Stimulated activated CD4-positive, alpha-beta T cell treated with anti-CD3 and anti-CD28 coated beads, TNF-alpha, amount 100 ng/mL, for 4 hours (primary cell): ENCODE results near the gene KRTAP4-7.
"Not testable (repeated sequence)": the region's sequence is repeated elsewhere in the genome, so short reads cannot be mapped to it uniquely, and the experiment has no call there.

Experiments used
- DNase-seq, 3 experiments: peaks; one replicate each; pipeline ENCODE4 v3.0.0-alpha.2; 2020; ENCODE audit warnings: low read depth in 3 of 3

Gene KRTAP4-7

DNA sequence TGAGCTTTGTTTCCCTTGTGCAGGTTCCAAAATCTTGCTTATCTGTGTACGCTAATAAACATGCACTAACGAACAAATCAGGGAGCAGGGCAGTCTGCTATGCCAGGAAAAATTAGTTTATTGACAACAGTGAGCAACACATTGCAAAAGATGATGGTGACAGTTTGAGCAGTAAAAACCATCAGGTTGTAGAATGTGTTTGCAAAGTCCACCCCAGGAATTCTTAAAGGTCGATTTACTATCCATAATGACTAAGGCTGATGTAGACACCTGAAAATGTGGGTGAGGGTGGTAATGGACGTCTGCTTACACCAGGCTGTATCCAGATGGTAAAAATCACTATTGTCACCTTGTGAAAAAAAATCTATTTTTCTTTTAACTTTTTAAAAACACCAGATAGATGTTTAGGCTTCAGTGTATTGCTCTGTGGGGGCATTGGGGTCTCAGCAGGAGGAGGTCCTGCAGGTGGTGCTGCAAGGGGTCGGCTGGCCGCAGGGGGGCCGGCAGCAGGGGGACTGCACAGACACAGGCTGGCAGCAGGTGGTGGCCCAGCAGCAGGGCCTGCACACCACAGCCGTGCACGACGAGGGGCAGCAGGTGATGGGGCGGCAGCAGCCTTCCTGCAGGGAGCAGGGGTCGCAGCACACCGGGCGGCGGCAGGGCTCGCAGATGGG lies 18.8 kb upstream of the KRTAP4-7 start:
- DNase-seq: not testable (repeated sequence)

- DNase-seq: no peak
These were observed 17.9 kb upstream of the KRTAP4-7 start, which contains the start of gene KRTAP2-4 for GRCh38 chr17:41065829-41066624. Gene KRTAP2-4, minus strand, starts transcription at chr17:41065879. Its CDS starts 34 bp downstream, at chr17:41065845.

GRCh38 chr17:41067281-41067680 lies 16.7 kb upstream of the KRTAP4-7 start:
- DNase-seq: no peak

DNA sequence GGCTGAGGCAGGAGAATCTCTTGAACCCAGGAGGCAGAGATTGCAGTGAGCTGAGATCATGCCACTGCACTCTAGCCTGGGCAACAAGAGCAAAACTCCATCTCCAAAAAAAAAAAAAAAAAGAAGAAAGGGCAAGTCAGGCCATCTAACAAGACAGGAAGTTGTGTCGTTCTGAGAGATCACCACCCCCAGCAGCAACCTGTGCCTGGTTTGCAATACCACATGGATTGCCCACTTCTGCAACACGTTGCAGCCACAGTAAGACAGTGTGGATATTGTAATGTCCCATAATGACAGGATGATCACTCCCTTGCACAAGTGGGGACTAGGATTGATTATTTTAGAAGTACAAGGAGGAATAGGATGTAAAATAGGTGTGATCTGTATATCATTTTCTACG lies 14.9 kb upstream of the KRTAP4-7 start:
- no peak for DNase-seq

GRCh38 chr17:41071606-41072360 lies 12.2 kb upstream of the KRTAP4-7 start:
- no peak for DNase-seq

GRCh38 chr17:41073676-41074075 lies 10.3 kb upstream of the KRTAP4-7 start:
- no peak for DNase-seq

DNA sequence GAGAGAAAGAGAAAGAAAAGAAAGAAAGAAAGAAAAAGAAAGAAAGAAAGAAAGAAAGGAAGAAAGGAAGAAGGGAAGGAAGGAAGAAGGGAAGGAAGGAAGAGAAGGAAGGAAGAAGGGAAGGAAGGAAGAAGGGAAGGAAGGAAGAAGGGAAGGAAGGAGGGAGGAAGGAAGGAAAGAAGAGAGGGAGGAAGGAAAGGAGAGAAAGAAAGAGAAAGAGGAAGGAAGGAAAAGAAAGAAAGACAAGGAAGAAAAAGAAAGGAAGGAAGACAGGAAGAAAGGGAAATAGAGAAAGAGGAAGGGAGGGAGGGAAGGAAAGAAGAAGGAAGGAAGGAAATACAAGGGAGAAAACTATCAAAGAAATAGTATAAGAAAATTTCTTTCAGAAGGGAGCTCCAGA lies 7.2 kb upstream of the KRTAP4-7 start:
- no peak for DNase-seq

DNA sequence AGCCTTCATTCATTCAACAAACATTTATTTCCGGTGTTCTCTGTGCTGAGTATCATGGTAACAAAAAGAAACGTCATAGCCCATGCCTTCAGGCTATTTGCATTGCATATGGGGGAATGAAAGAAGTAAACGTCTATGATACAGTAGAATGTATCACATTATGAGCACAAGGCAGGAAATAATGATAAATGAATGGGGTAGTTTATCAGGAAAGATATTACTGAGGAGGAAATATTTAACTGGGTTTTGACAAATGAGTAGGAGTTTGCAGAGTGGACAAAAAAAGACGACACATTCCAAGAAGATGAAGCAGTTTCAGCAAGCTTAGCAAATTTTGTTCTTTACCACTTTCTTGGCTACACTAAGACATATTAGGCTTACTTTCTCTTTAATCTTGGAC lies 1.3 kb upstream of the KRTAP4-7 start:
- DNase-seq: no peak

- DNase-seq: not testable (repeated sequence)
These were observed 523 bp upstream of the KRTAP4-7 start for GRCh38 chr17:41083427-41083826.

- DNase-seq: not testable (repeated sequence)
These were observed 4.9 kb downstream of the KRTAP4-7 start for GRCh38 chr17:41088760-41089352.

- DNase-seq: no peak
These were observed 12.1 kb downstream of the KRTAP4-7 start for GRCh38 chr17:41096055-41096454.

- DNase-seq: no peak
These were observed 14.1 kb downstream of the KRTAP4-7 start, which contains the start of gene KRTAP4-8 for GRCh38 chr17:41098042-41098441. Gene KRTAP4-8, minus strand, starts transcription at chr17:41098142. Its CDS starts 58 bp downstream, at chr17:41098084.

- no peak for DNase-seq
These were observed 14.5 kb downstream of the KRTAP4-7 start for GRCh38 chr17:41098481-41098880.

GRCh38 chr17:41099682-41100480 lies 15.9 kb downstream of the KRTAP4-7 start:
- not testable (repeated sequence) for DNase-seq

DNA sequence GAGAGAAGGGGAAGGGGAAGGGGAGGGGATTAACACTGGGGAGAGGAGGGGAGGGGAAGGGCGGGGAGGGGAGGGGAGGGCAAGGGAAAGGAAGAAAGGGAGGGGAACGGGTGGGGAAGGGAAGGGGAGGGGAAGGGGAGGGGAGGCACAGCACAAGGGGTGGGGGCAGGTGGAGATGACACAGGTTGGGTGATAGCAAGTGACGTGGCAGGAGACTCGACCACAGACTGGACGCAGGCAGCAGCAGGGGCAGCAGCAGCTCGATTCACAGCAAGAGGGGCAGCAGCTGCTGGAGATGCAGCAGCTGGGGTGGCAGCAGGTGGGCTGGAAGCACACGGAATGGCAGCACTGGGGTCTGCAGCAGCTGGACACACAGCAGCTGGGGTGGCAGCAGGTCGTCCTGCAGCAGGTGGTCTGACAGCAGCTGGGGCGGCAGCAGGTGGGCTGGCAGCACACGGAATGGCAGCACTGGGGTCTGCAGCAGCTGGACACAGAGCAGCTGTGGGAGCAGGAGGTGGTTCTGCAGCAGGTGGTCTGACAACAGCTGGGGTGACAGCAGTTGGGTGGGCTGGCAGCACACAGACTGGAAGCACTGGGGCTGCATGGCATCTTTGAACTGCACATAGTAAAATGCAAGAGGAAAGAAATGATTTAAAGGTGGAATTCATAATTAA lies 17.8 kb downstream of the KRTAP4-7 start, which contains the start of gene KRTAP4-16:
KRTAP4-16 (minus strand) TSS at position 624 of the 674 bp plus-strand sequence; CDS start at position 624, 0 bp downstream.
- DNase-seq: no peak

- no peak for DNase-seq
These were observed 19.9 kb downstream of the KRTAP4-7 start for GRCh38 chr17:41103896-41104295.

DNA sequence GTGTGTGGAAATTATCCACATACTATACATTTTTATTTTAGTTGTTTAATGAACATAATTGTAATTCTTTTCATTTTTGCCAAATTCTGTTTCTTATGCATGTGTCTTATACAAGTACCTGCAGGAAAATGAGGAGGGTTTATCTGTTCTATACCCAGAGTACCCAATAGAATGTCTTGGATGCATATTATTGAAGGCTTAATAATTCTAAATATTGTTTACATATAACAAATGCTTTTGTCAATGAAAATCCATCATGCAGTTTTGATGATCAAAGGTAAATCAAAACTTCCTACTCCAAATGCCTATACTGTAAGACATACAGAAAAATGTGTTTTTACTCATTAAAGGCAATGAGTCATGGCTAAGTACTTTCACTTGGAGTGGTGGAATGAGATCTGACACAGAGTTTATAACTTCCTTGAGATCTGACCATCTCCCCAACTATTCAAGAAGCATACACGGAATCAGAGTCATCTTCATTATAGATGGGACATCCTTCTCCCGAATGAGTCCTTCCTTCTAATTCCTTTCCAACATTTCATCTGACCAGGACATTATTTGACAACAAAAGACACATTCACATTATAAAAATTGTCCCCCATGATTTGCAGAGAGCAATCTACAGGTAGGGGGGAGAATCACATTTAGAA lies 20.6 kb downstream of the KRTAP4-7 start:
- DNase-seq: not testable (repeated sequence)

- DNase-seq: not testable (repeated sequence)
These were observed 21.4 kb downstream of the KRTAP4-7 start, which contains the start of gene KRTAP4-9 for GRCh38 chr17:41105347-41105746. Gene KRTAP4-9, plus strand, starts transcription at chr17:41105389. Its CDS starts 0 bp downstream, at chr17:41105389.

- no peak for DNase-seq
These were observed 24.0 kb downstream of the KRTAP4-7 start for GRCh38 chr17:41107941-41108450.
